B cell (primary cell): ENCODE results near the gene POLR1H.

Source experiments
- EZH2 ChIP-seq: IDR thresholded peaks from 2 replicates; pipeline ENCODE4 v1.6.1; 2012; ENCODE audit warnings: borderline replicate concordance, low read depth, mild to moderate bottlenecking, moderate library complexity, low read length; ENCODE audit not compliant: insufficient read depth, poor library complexity, severe bottlenecking
- TF ChIP-seq, protein P1 (sequence below): fragments of 200-600 bp; IDR thresholded peaks from one replicate; pipeline ENCODE4 v1.8.0; 2022; ENCODE audit warnings: antibody characterized with exemption, mild to moderate bottlenecking

DNA sequence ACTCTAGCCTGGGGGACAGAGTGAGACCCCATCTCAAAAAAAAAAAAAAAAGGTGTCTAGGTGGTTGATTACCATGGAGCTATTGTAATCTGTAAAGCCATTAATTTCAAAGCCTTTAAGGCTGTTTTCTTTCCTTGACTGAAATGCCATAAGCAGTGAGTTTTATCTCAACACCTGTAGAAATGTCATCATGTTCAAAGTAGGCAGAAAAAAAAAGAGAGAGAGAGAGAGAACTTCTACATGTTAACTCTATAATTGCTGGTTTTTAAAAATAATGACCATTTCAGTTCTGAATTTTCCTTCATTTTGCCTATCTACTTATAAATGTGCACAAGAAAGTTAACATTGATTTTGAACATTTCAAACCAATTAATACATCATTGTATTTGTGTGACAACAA is 29.7 kb upstream of the POLR1H start:
- TF ChIP-seq, protein P1, sequence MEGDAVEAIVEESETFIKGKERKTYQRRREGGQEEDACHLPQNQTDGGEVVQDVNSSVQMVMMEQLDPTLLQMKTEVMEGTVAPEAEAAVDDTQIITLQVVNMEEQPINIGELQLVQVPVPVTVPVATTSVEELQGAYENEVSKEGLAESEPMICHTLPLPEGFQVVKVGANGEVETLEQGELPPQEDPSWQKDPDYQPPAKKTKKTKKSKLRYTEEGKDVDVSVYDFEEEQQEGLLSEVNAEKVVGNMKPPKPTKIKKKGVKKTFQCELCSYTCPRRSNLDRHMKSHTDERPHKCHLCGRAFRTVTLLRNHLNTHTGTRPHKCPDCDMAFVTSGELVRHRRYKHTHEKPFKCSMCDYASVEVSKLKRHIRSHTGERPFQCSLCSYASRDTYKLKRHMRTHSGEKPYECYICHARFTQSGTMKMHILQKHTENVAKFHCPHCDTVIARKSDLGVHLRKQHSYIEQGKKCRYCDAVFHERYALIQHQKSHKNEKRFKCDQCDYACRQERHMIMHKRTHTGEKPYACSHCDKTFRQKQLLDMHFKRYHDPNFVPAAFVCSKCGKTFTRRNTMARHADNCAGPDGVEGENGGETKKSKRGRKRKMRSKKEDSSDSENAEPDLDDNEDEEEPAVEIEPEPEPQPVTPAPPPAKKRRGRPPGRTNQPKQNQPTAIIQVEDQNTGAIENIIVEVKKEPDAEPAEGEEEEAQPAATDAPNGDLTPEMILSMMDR = no peak
- TF ChIP-seq EZH2 = no peak
